ENCODE data around the gene TCERG1L.

DNA sequence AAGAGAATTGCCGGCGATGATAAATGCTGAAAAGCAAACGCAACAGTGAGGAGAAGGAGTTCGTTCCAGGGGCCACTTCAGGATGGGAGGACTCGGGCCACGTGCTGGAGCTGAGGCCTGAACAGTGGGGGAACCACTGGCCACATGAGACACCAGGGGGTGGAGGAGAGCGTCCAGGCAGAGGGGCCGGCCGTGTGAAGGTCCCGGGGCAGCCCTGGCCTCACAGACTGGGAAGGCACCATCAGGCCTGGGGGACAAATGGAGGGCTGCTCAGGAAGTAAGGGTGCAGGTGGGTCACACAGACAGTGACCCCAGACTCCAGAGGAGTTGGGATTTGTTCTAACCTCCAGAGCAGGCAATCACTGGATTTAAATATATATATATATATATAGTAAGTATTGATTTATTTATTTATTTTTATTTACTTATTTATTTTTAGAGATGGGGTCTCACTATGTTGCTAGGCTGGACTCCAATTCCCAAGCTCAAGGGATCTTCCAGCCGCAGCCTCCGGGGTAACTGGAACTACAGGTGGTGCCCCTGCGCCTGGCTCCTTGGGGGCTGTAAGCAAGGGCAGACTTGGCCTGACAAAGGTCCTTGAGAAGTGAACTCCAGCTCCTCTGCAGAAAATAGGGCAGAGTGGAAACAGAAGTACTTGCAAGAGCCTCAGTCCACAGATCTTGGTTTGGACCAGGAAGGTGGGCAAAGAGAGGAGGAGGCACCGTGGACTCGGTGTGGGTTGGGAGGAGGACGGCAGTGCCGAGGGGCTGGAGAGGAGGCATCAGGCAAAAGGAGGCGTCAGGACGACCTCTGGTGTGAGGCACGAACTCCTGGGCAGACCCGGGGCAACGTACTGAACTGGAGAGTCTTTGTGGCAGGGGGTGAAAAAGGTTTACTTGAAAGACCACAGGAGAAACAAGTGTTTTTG, 57.3 kb downstream of the TCERG1L start:
- no peak for TF ChIP-seq POLR2AphosphoS5 (IDR thresholded peaks at IDR 0.05; ENCODE audit: low read depth, low read length)
- TF ChIP-seq POLR2A (IDR thresholded peaks at IDR 0.05; ENCODE audit: low read depth, low read length) = no peak
